Panc1 (cell line): ENCODE results near the gene THSD7B. TPM values are rescaled to one million over a fixed set of nuclear protein-coding genes. Genes with fewer than 3 reads are reported as not detected.

Experiments
- ATAC-seq: fragments of 200-7000 bp; cut with Tn5 transposase; 2 replicates; pipeline ENCODE4 v1.9.1; 2020; ENCODE audit warnings: mild to moderate bottlenecking, moderate library complexity
- BruUV-seq: library from RNA; stranded (reverse); fragments of 400-500 nt; replicated peaks from 2 replicates; lab custom pipeline; 2021; lab: Mats Ljungman, UMichigan
- CTCF ChIA-PET: fragments of 300-600 bp; sonication (Branson Sonifier 250); formaldehyde crosslinking; loops from one replicate; lab custom pipeline; 2022; ENCODE audit warnings: antibody characterized with exemption; lab: Charles Lee
- POLR2A ChIA-PET: fragments of 300-600 bp; sonication (Branson Sonifier 250); formaldehyde crosslinking; loops from one replicate; lab custom pipeline; 2022; ENCODE audit warnings: antibody characterized with exemption; lab: Charles Lee
- DNase-seq: peaks from one replicate; pipeline ENCODE4 v3.0.0-alpha.2; 2010; ENCODE audit warnings: low read depth, low spot score
- H3K27ac ChIP-seq: 2 replicates; pipeline ENCODE4 v1.5.1; 2011; ENCODE audit warnings: mild to moderate bottlenecking, low read length, inconsistent platforms
- H3K27me3 ChIP-seq: fragments of 200-500 bp; sonication (Bioruptor generic); 2 replicates; pipeline ENCODE4 v1.6.0; 2014; ENCODE audit warnings: low read length, inconsistent platforms; ENCODE audit not compliant: control insufficient read depth, insufficient read depth
- H3K36me3 ChIP-seq: fragments of 200-500 bp; sonication (Bioruptor generic); 2 replicates; pipeline ENCODE4 v1.5.1; 2014; ENCODE audit warnings: inconsistent platforms, mild to moderate bottlenecking, low read length, moderate library complexity; ENCODE audit not compliant: control insufficient read depth, insufficient read depth
- H3K4me1 ChIP-seq: 2 replicates; pipeline ENCODE4 v1.5.1; 2011; ENCODE audit warnings: inconsistent platforms, mild to moderate bottlenecking, low read length, moderate library complexity; ENCODE audit not compliant: control insufficient read depth, insufficient read depth
- H3K4me3 ChIP-seq, 2 experiments: 2 replicates each; pipeline ENCODE4 v1.5.1; 2011 to 2012; ENCODE audit warnings: low read depth in 2 of 2, low read length in 2 of 2, mild to moderate bottlenecking in 2 of 2, inconsistent platforms in 1 of 2, moderate library complexity in 1 of 2
- H3K9me3 ChIP-seq: fragments of 200-500 bp; sonication (Bioruptor generic); 2 replicates; pipeline ENCODE4 v1.5.1; 2014; ENCODE audit warnings: low read depth, mild to moderate bottlenecking, inconsistent platforms, low read length, moderate library complexity; ENCODE audit not compliant: control insufficient read depth, insufficient read depth
- POLR2AphosphoS5 ChIP-seq: IDR thresholded peaks from 2 replicates; pipeline ENCODE4 v1.6.1; 2012; ENCODE audit warnings: mild to moderate bottlenecking, low read depth, low read length, moderate library complexity
- SIN3A ChIP-seq: IDR thresholded peaks from 2 replicates; pipeline ENCODE4 v1.6.1; 2012; ENCODE audit warnings: low read depth, mild to moderate bottlenecking, low read length, moderate library complexity, borderline replicate concordance; ENCODE audit not compliant: insufficient read depth
- TCF7L2 ChIP-seq: IDR thresholded peaks from 2 replicates; pipeline ENCODE4 v1.6.1; 2011; ENCODE audit warnings: mild to moderate bottlenecking, low read depth, low read length, inconsistent platforms
- in situ Hi-C: cut with HindIII; loops from 2 replicates; pipeline ENCODE4 v1.10.0; 2016; ENCODE audit warnings: low sequenced_read_pairs, low pct_unique_long_range_greater_than_20kb
- intact Hi-C: fragments of 100-400 bp; cut with micrococcal nuclease; formaldehyde crosslinking; loops from one replicate; pipeline ENCODE4 v1.10.0; 2022; ENCODE audit not compliant: unreplicated experiment
- total RNA-seq: library from RNA; stranded (reverse); gene quantifications from one replicate; pipeline ENCODE4 v1.2.1, GENCODE V29; 2021; ENCODE audit not compliant: unreplicated experiment
- TF ChIP-seq, protein P1 (sequence below), 2 experiments: IDR thresholded peaks; 2 replicates each; pipeline ENCODE4 v1.6.1; 2011 to 2012; ENCODE audit warnings: low read depth in 2 of 2, control low read depth in 1 of 2, low read length in 1 of 2, mild to moderate bottlenecking in 1 of 2, moderate library complexity in 1 of 2; ENCODE audit not compliant: insufficient read depth in 1 of 2
- TF ChIP-seq, protein P2 (sequence below): fragments of 450-650 bp; IDR thresholded peaks from 2 replicates; pipeline ENCODE4 v1.5.1; 2017; ENCODE audit warnings: mild to moderate bottlenecking

The THSD7B gene
- total RNA-seq, 1 experiment from 2014 or later, result not detected

DNA sequence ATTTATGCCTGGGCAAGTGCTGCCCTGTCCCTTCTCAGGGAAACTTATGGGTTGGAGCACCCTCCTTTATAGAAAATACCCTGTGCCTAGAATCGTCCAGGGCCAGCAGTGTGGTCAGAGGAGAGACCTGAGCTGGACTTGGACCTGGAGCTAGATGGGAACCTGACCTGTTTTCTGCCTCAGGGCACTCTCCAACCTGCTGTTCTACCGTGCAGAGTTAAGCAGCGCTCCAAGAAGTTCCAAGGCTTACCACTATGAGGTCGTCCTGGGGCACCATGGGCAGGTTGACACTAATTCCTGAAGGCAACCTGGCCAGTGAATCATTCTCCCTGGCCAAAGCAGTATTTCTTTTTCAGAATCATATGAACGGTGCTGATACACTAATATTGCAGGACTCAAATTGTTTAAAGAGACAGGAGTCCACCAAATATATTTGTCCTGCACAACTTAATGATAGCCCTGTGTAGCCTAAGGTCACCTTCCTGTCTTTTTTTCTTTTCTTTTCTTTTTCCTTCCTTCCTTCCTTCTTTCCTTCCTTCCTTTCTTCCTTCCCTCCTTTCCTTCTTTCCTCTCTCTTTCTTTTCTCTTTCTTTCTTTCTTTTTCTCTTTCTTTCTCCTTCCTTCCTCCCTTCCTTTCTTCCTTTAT, 743.5 kb downstream of the THSD7B start:
- DNase-seq (no peak), ATAC-seq (peak; percentile 51; the same call in 1 of the 2 replicates)
- intact Hi-C loops, result no loop called here
- Histone ChIP-seq H3K27ac (no peak overlapping the region), H3K36me3 (no peaks in the 10 kb centered on the region), H3K27me3 (no peaks in the 10 kb centered on the region; the same call in 1 of the 2 replicates), H3K4me1 (no peaks in the 10 kb centered on the region), H3K9me3 (no peaks in the 10 kb centered on the region), H3K4me3 (no peak overlapping the region)
- BruUV-seq, result no TSS peak
- in situ Hi-C loops, result no loop called here
- TF ChIP-seq POLR2AphosphoS5, result no peak
- TF ChIP-seq, protein P1, sequence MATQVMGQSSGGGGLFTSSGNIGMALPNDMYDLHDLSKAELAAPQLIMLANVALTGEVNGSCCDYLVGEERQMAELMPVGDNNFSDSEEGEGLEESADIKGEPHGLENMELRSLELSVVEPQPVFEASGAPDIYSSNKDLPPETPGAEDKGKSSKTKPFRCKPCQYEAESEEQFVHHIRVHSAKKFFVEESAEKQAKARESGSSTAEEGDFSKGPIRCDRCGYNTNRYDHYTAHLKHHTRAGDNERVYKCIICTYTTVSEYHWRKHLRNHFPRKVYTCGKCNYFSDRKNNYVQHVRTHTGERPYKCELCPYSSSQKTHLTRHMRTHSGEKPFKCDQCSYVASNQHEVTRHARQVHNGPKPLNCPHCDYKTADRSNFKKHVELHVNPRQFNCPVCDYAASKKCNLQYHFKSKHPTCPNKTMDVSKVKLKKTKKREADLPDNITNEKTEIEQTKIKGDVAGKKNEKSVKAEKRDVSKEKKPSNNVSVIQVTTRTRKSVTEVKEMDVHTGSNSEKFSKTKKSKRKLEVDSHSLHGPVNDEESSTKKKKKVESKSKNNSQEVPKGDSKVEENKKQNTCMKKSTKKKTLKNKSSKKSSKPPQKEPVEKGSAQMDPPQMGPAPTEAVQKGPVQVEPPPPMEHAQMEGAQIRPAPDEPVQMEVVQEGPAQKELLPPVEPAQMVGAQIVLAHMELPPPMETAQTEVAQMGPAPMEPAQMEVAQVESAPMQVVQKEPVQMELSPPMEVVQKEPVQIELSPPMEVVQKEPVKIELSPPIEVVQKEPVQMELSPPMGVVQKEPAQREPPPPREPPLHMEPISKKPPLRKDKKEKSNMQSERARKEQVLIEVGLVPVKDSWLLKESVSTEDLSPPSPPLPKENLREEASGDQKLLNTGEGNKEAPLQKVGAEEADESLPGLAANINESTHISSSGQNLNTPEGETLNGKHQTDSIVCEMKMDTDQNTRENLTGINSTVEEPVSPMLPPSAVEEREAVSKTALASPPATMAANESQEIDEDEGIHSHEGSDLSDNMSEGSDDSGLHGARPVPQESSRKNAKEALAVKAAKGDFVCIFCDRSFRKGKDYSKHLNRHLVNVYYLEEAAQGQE (IDR thresholded peaks at IDR 0.05; ENCODE audit: insufficient read depth in 1 of 2, low read depth in 2 of 2, low read length in 1 of 2), result no peak
- CTCF ChIA-PET, result no interaction called here
- POLR2A ChIA-PET, result no interaction called here

DNA sequence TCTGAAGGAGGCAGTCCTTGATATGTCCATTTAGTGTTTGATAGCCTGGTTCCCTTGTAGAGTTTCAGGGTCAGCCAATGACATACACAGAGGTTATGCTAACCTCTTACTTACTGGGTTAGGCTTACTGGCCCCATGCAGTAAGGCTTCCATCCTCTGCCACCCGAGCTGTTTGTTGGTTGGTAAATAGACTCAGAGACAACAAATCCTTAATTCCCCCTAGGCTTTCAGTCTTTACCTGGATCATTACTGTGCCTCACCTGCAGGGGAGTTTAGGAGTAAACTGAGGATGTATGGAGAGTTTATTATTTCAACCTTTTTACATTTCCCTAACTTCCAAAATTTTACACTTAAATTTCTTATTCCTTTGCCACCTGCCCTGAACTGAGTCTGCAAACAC, 746.2 kb downstream of the THSD7B start:
- DNase-seq, result no peak
- intact Hi-C loops (no loop called here), in situ Hi-C loops (no loop called here)
- Histone ChIP-seq H3K9me3 (no peaks in the 10 kb centered on the region), H3K27me3 (no peaks in the 10 kb centered on the region; the same call in 1 of the 2 replicates), H3K4me1 (no peaks in the 10 kb centered on the region), H3K4me3 (no peak overlapping the region), H3K27ac (no peak overlapping the region), H3K36me3 (no peaks in the 10 kb centered on the region)
- no TSS peak for BruUV-seq
- POLR2A ChIA-PET, result no interaction called here
- TF ChIP-seq POLR2AphosphoS5, result no peak
- no peak for TF ChIP-seq SIN3A
- TF ChIP-seq, protein P2, sequence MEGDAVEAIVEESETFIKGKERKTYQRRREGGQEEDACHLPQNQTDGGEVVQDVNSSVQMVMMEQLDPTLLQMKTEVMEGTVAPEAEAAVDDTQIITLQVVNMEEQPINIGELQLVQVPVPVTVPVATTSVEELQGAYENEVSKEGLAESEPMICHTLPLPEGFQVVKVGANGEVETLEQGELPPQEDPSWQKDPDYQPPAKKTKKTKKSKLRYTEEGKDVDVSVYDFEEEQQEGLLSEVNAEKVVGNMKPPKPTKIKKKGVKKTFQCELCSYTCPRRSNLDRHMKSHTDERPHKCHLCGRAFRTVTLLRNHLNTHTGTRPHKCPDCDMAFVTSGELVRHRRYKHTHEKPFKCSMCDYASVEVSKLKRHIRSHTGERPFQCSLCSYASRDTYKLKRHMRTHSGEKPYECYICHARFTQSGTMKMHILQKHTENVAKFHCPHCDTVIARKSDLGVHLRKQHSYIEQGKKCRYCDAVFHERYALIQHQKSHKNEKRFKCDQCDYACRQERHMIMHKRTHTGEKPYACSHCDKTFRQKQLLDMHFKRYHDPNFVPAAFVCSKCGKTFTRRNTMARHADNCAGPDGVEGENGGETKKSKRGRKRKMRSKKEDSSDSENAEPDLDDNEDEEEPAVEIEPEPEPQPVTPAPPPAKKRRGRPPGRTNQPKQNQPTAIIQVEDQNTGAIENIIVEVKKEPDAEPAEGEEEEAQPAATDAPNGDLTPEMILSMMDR, result no peak
- no peak for TF ChIP-seq TCF7L2
- TF ChIP-seq, protein P1 (IDR thresholded peaks at IDR 0.05; ENCODE audit: insufficient read depth in 1 of 2, low read depth in 2 of 2, low read length in 1 of 2), result no peak
- CTCF ChIA-PET, result no interaction called here
- ATAC-seq, result no peak
